Parathyroid adenoma (tissue), 2 donors: ENCODE measurements around the gene PLCB1.
A peak's percentile ranks its signal among the peaks of the same experiment; 100 is the strongest.

Source experiments
- H2AFZ ChIP-seq: fragments of 300-600 bp; sonication (generic); one replicate; pipeline ENCODE4 v1.7.0; 2017; ENCODE audit warnings: antibody characterized with exemption, mild to moderate bottlenecking
- H3K27ac ChIP-seq: fragments of 300-600 bp; sonication (generic); one replicate; pipeline ENCODE4 v1.7.0; 2017
- H3K27me3 ChIP-seq: fragments of 300-600 bp; sonication (generic); one replicate; pipeline ENCODE4 v1.7.0; 2017; ENCODE audit warnings: low read length; ENCODE audit not compliant: control insufficient read depth, insufficient read depth
- H3K36me3 ChIP-seq: fragments of 300-600 bp; sonication (generic); one replicate; pipeline ENCODE4 v1.7.0; 2017; ENCODE audit warnings: low read length; ENCODE audit not compliant: control insufficient read depth, insufficient read depth
- H3K4me1 ChIP-seq: fragments of 300-600 bp; sonication (generic); one replicate; pipeline ENCODE4 v1.7.0; 2017; ENCODE audit warnings: control low read depth
- H3K4me2 ChIP-seq: fragments of 300-600 bp; sonication (generic); one replicate; pipeline ENCODE4 v1.7.0; 2017; ENCODE audit warnings: low read length
- H3K4me3 ChIP-seq: fragments of 300-600 bp; sonication (generic); one replicate; pipeline ENCODE4 v1.7.0; 2017; ENCODE audit warnings: low read depth, low read length
- H3K79me2 ChIP-seq: fragments of 300-600 bp; sonication (generic); one replicate; pipeline ENCODE4 v1.7.0; 2017; ENCODE audit warnings: control low read depth
- H3K9ac ChIP-seq: fragments of 300-600 bp; sonication (generic); one replicate; pipeline ENCODE4 v1.7.0; 2017; ENCODE audit warnings: mild to moderate bottlenecking
- H3K9me3 ChIP-seq: fragments of 300-600 bp; sonication (generic); one replicate; pipeline ENCODE4 v1.7.0; 2017; ENCODE audit warnings: low read length; ENCODE audit not compliant: control insufficient read depth
- TF ChIP-seq, protein P1 (sequence below): fragments of 300-600 bp; sonication (generic); IDR thresholded peaks from one replicate; pipeline ENCODE4 v1.7.0; 2017; ENCODE audit warnings: antibody characterized with exemption, mild to moderate bottlenecking
- donor health status: primary hyperparathyroidism.

The PLCB1 gene

DNA sequence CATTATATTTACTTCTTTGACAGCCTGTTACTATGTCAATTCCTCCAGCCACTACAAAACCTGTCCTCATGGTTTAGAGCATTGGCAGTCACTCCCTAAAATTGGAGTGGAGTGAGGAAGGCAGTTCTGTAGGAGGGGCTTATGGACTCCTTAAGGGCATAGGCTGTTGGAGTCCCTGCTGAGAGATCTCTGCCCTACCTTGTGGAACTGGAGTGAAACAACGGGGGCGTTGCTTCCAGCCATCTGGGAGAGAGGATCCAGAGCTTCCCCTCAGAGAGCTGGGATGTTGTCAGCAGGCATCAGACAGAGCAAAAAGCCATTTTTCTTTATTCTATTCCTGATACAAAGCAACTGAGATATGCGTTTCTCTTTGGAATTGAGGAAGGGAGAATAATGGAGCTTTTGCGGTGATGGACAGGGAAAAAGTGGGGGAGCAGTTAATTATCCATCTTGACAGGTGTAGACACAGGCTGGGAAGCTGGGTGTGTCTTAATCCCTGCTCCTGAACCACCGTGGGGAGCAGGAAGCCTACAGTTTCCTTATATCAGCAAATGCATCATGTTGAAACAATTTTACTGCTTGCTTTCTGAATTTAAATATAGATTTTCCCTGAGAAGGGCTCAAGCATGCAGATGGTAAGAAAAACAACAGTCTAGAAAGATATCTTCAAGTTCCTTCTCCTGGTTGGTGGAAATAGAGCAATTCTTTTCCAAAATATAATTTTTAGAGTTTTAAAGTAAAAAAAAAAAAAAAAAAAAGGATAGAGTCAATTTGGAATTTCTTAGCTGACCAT is 402.5 kb downstream of the PLCB1 start:
- Histone ChIP-seq H3K27me3 (no peaks in the 10 kb centered on the region), H3K4me1 (no peaks in the 10 kb centered on the region), H3K4me2 (no peak overlapping the region), H2AFZ (no peak overlapping the region), H3K9me3 (no peaks in the 10 kb centered on the region), H3K4me3 (no peak overlapping the region), H3K79me2 (peaks cover under 1% of the 10 kb centered on the region), H3K36me3 (no peaks in the 10 kb centered on the region), H3K27ac (no peak overlapping the region), H3K9ac (no peak overlapping the region)
- TF ChIP-seq, protein P1, sequence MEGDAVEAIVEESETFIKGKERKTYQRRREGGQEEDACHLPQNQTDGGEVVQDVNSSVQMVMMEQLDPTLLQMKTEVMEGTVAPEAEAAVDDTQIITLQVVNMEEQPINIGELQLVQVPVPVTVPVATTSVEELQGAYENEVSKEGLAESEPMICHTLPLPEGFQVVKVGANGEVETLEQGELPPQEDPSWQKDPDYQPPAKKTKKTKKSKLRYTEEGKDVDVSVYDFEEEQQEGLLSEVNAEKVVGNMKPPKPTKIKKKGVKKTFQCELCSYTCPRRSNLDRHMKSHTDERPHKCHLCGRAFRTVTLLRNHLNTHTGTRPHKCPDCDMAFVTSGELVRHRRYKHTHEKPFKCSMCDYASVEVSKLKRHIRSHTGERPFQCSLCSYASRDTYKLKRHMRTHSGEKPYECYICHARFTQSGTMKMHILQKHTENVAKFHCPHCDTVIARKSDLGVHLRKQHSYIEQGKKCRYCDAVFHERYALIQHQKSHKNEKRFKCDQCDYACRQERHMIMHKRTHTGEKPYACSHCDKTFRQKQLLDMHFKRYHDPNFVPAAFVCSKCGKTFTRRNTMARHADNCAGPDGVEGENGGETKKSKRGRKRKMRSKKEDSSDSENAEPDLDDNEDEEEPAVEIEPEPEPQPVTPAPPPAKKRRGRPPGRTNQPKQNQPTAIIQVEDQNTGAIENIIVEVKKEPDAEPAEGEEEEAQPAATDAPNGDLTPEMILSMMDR, result no peak

DNA sequence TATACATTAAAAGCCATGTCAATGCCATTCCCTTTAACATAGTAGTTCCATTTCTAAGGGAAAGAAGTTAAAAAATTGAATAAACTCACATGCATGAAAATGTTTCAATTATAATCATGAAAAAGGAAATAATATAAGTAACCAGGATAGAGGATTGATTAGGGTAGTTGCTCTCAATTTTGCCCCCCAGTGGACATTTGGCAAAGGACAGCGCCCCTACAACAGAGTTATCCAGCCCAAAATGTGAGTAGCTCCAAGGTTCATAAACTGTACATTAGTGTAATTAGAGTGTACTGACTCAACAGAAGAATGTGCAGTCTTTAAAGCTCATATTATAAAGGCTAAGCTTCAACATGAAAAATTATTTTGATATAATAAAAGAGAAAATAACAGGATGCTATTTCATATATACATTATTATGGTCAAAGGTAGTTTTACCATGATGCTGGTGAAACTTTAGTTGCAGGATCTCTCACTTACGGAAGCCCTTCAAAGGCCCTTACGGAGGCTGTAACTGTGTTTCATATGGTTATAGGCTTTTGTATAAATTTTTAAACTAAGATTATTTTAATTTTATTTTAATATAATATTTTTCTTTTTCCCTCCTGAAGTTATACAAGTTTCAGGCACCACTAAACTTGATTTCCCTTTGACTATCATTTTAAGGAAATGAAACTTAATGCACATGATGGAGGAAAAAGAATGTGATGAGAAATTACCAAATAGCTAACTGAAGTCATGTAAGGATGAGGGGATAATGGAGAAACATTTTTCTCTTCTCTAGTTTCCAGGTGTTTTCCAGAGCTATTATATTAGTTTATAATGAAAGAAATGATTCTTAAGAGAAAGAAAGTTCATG is 403.6 kb downstream of the PLCB1 start:
- Histone ChIP-seq H3K4me1 (no peaks in the 10 kb centered on the region), H3K4me3 (no peak overlapping the region), H2AFZ (no peak overlapping the region), H3K27me3 (no peaks in the 10 kb centered on the region), H3K9ac (no peak overlapping the region), H3K79me2 (peaks cover 3% of the 10 kb centered on the region), H3K27ac (no peak overlapping the region), H3K36me3 (no peaks in the 10 kb centered on the region), H3K9me3 (no peaks in the 10 kb centered on the region), H3K4me2 (no peak overlapping the region)
- TF ChIP-seq, protein P1, result peak; percentile 18

DNA sequence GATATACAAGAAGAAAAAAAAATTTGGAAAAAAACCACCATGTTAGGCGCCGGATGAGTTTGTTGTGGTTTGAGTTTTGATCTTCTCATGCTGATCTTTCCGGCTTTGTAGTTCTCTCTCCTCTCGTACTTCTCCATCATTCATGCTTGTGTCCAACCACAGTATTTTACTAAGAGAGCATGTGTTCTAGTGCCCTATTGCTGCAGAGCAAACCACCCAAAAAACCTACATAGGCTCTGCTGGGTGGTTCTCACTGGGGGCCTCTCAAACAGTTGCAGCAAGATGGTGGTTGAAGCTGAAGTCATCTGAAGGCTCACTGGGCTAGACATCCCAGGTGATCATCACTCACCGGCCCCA is 404.2 kb downstream of the PLCB1 start:
- no peaks in the 10 kb centered on the region for H3K36me3 ChIP-seq
- H3K4me1 ChIP-seq, result no peaks in the 10 kb centered on the region
- H3K4me3 ChIP-seq, result no peak overlapping the region
- H3K9ac ChIP-seq, result no peak overlapping the region
- no peak overlapping the region for H3K4me2 ChIP-seq
- no peaks in the 10 kb centered on the region for H3K9me3 ChIP-seq
- TF ChIP-seq, protein P1, result no peak
- H3K79me2 ChIP-seq, result peaks cover 3% of the 10 kb centered on the region
- H3K27me3 ChIP-seq, result no peaks in the 10 kb centered on the region
- no peak overlapping the region for H2AFZ ChIP-seq
- H3K27ac ChIP-seq, result no peak overlapping the region

DNA sequence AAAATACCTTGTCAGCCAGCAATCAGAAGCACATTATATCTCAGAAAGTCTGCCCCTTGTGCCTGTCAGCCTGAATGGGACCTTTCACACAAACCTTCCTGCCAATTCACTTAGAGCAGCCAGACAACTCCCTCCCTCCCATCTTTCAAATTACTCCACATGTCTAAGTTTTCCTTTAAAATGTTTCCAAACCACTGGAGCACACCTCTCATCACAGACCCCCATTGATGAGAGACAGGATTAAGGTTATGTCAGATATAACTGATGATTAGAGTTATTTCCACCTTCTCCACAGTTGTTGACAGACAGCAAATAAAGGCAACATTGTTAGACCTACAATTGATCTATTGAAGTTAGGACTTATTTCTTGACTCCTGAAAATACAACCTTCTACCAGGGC is 408.4 kb downstream of the PLCB1 start:
- H3K36me3 ChIP-seq, result no peaks in the 10 kb centered on the region
- H3K9ac ChIP-seq, result no peak overlapping the region
- no peaks in the 10 kb centered on the region for H3K27me3 ChIP-seq
- H3K79me2 ChIP-seq, result peaks cover 8% of the 10 kb centered on the region
- H3K4me3 ChIP-seq, result no peak overlapping the region
- no peaks in the 10 kb centered on the region for H3K9me3 ChIP-seq
- TF ChIP-seq, protein P1, result no peak
- no peak overlapping the region for H3K27ac ChIP-seq
- H2AFZ ChIP-seq, result no peak overlapping the region
- no peaks in the 10 kb centered on the region for H3K4me1 ChIP-seq
- H3K4me2 ChIP-seq, result no peak overlapping the region
